Left renal pelvis (tissue), 4 donors: ENCODE data around the gene EPHA10. TPM values are rescaled to one million over a fixed set of nuclear protein-coding genes. Genes with fewer than 3 reads are reported as not detected.
"Not testable (repeated sequence)": the region's sequence is repeated elsewhere in the genome, so short reads cannot be mapped to it uniquely, and the experiment has no call there.

Experiments
- DNase-seq, 4 donors: peaks; one replicate each; pipeline ENCODE4 v3.0.0-alpha.2; 2013; ENCODE audit warnings: low read depth in 4 of 4, low spot score in 3 of 4
- polyA plus RNA-seq, 4 donors: library from polyadenylated mRNA; unstranded; fragments of 120-200 nt; gene quantifications; one replicate each; pipeline ENCODE4 v1.2.1, GENCODE V29; 2013; ENCODE audit not compliant: insufficient read length in 4 of 4

EPHA10 gene
- polyA plus RNA-seq, 4 donors = 0.09 to 0.40 (median 0.24) TPM

- DNase-seq = not testable (repeated sequence)
These were observed 26.3 kb downstream of the EPHA10 start for GRCh38 chr1:37738619-37739018.

GRCh38 chr1:37737975-37738374 lies 26.9 kb downstream of the EPHA10 start:
- DNase-seq = not testable (repeated sequence)

- no peak for DNase-seq
These were observed 30.0 kb downstream of the EPHA10 start for GRCh38 chr1:37734629-37735591.

GRCh38 chr1:37732111-37732780 lies 32.7 kb downstream of the EPHA10 start:
- no peak for DNase-seq

GRCh38 chr1:37731312-37732019 lies 33.5 kb downstream of the EPHA10 start:
- no peak for DNase-seq

- DNase-seq = no peak
These were observed 34.5 kb downstream of the EPHA10 start for GRCh38 chr1:37730376-37730775.

- DNase-seq = no peak
These were observed 36.5 kb downstream of the EPHA10 start for GRCh38 chr1:37728416-37728815.

GRCh38 chr1:37726751-37727585 lies 38.0 kb downstream of the EPHA10 start:
- DNase-seq = no peak

GRCh38 chr1:37725851-37726613 lies 38.9 kb downstream of the EPHA10 start:
- DNase-seq = no peak

- no peak for DNase-seq
These were observed 40.3 kb downstream of the EPHA10 start for GRCh38 chr1:37724575-37724974.

GRCh38 chr1:37723390-37724078 lies 41.4 kb downstream of the EPHA10 start:
- no peak for DNase-seq

GRCh38 chr1:37723072-37723389 lies 41.9 kb downstream of the EPHA10 start:
- DNase-seq = no peak

GRCh38 chr1:37722181-37723071 lies 42.5 kb downstream of the EPHA10 start:
- DNase-seq = no peak

- DNase-seq = no peak
These were observed 43.4 kb downstream of the EPHA10 start for GRCh38 chr1:37721565-37721964.

- no peak for DNase-seq
These were observed 44.4 kb downstream of the EPHA10 start for GRCh38 chr1:37720231-37721130.

GRCh38 chr1:37719572-37720195 lies 45.2 kb downstream of the EPHA10 start:
- no peak for DNase-seq
